ENCODE measurements around the gene FBN1.

DNA sequence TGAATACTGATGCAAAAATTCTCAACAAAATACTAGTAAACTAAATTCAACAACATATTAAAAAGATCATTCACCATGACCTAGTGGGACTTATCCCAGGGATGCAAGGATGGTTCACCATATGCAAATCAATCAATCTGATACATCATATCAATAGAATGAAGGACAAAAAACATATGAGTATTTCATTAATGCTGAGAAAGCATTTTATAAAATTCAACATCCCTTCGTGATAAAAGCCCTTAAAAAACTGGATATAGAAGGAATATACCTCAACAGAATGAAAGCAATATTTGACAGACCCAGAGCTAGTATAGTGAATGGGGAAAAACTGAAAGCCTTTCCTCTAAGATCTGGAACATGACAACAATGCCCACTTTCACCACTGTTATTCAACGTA lies 43.0 kb upstream of the FBN1 start:
- TF ChIP-seq, protein P1, sequence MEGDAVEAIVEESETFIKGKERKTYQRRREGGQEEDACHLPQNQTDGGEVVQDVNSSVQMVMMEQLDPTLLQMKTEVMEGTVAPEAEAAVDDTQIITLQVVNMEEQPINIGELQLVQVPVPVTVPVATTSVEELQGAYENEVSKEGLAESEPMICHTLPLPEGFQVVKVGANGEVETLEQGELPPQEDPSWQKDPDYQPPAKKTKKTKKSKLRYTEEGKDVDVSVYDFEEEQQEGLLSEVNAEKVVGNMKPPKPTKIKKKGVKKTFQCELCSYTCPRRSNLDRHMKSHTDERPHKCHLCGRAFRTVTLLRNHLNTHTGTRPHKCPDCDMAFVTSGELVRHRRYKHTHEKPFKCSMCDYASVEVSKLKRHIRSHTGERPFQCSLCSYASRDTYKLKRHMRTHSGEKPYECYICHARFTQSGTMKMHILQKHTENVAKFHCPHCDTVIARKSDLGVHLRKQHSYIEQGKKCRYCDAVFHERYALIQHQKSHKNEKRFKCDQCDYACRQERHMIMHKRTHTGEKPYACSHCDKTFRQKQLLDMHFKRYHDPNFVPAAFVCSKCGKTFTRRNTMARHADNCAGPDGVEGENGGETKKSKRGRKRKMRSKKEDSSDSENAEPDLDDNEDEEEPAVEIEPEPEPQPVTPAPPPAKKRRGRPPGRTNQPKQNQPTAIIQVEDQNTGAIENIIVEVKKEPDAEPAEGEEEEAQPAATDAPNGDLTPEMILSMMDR (IDR thresholded peaks at IDR 0.05; ENCODE audit: low read depth, low read length): no peak
- no peak for TF ChIP-seq EZH2phosphoT487 (IDR thresholded peaks at IDR 0.05; ENCODE audit: low read depth)
